Muscle layer of duodenum (tissue), 2 donors: ENCODE results near the gene RNF13.

Experiments
- H3K27ac ChIP-seq: one replicate; pipeline ENCODE4 v1.7.0; 2013; ENCODE audit warnings: mild to moderate bottlenecking, low read length
- H3K27me3 ChIP-seq: one replicate; pipeline ENCODE4 v1.7.0; 2013; ENCODE audit warnings: low read depth, mild to moderate bottlenecking, control low read depth, low read length
- H3K36me3 ChIP-seq, 2 donors: one replicate each; pipeline ENCODE4 v1.7.0; 2013; ENCODE audit warnings: low read length in 2 of 2, control low read depth in 1 of 2, mild to moderate bottlenecking in 1 of 2; ENCODE audit not compliant: insufficient read depth in 2 of 2, control insufficient read depth in 1 of 2
- H3K4me1 ChIP-seq, 2 donors: one replicate each; pipeline ENCODE4 v1.7.0; 2013; ENCODE audit warnings: low read length in 2 of 2, mild to moderate bottlenecking in 2 of 2, control low read depth in 1 of 2, moderate library complexity in 1 of 2; ENCODE audit not compliant: insufficient read depth in 2 of 2, control insufficient read depth in 1 of 2
- H3K4me3 ChIP-seq, 2 donors: one replicate each; pipeline ENCODE4 v1.7.0; 2013; ENCODE audit warnings: low read length in 2 of 2, low read depth in 1 of 2, mild to moderate bottlenecking in 1 of 2
- H3K9me3 ChIP-seq, 2 donors: one replicate each; pipeline ENCODE4 v1.7.0; 2013; ENCODE audit warnings: low read length in 2 of 2, control low read depth in 1 of 2, mild to moderate bottlenecking in 1 of 2; ENCODE audit not compliant: control insufficient read depth in 1 of 2
- donor health status: healthy.

The RNF13 gene

GRCh38 chr3:149806171-149806778 lies 6.7 kb upstream of the RNF13 start:
- Histone ChIP-seq H3K9me3 (no peaks in the 10 kb centered on the region), H3K27me3 (no peaks in the 10 kb centered on the region), H3K4me1 (no peaks in the 10 kb centered on the region), H3K27ac (no peak overlapping the region), H3K36me3 (no peaks in the 10 kb centered on the region), H3K4me3 (no peak overlapping the region)

DNA sequence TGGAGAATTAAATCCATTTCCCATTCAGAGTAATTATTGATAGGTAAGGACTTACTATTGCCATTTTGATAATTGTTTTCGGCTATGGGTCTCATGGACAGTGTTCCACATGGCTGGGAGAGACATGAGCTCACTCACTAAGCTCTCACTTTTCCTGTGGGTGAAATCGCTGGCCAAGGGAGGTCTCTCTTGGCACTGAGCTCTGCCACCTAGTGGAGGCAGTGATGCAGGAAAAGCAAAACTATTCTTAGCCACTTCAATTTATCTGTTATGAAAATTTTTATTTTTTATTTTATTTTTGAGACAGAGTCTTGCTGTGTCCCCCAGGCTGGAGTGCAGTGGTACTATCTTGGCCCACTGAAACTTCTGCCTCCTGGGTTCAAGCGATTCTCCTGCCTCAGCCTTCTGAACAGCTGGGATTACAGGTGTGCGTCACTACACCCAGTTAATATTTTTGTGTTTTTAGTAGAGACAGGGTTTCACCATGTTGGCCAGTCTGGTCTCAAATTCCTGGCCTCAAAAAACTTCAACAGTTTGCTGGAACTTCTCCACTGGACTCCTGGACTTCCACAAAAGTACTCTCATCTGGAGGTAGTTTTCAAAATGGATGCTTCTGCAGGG lies 4.7 kb upstream of the RNF13 start:
- Histone ChIP-seq H3K36me3 (peaks cover 0 to 5% of the 10 kb centered on the region in 2 donors), H3K27ac (no peak overlapping the region), H3K9me3 (no peaks in the 10 kb centered on the region), H3K4me1 (peaks cover 4 to 5% of the 10 kb centered on the region in 2 donors), H3K4me3 (no peak overlapping the region), H3K27me3 (no peaks in the 10 kb centered on the region)

GRCh38 chr3:149809699-149810098 lies 3.3 kb upstream of the RNF13 start:
- peaks cover 4 to 12% of the 10 kb centered on the region in 2 donors for H3K4me1 ChIP-seq
- no peak overlapping the region for H3K27ac ChIP-seq
- no peaks in the 10 kb centered on the region for H3K27me3 ChIP-seq
- H3K4me3 ChIP-seq: no peak overlapping the region
- H3K36me3 ChIP-seq: peaks cover 0 to 5% of the 10 kb centered on the region in 2 donors
- no peaks in the 10 kb centered on the region for H3K9me3 ChIP-seq

DNA sequence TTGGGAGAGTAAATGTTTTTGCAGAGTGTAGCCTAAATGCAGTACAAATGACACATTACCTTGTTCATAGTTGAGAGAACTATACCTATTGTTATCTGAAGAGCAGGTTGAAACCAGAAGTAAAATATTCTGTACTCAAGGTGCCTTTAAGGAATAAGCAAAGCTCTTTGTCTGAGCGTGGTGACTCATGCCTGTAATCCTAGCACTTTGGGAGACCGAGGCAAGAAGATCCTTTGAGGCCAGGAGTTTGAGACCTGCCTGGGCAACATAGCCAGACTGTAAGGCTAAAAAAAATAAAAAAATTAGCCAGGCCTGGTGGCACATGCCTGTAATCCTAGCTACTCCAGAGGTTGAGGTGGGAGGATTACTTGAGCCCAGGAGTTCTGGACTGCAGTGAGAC lies 2.2 kb upstream of the RNF13 start:
- Histone ChIP-seq H3K9me3 (no peaks in the 10 kb centered on the region), H3K36me3 (peaks cover 0 to 5% of the 10 kb centered on the region in 2 donors), H3K27me3 (no peaks in the 10 kb centered on the region), H3K4me3 (no peak overlapping the region), H3K4me1 (peaks cover 9 to 22% of the 10 kb centered on the region in 2 donors), H3K27ac (no peak overlapping the region)

DNA sequence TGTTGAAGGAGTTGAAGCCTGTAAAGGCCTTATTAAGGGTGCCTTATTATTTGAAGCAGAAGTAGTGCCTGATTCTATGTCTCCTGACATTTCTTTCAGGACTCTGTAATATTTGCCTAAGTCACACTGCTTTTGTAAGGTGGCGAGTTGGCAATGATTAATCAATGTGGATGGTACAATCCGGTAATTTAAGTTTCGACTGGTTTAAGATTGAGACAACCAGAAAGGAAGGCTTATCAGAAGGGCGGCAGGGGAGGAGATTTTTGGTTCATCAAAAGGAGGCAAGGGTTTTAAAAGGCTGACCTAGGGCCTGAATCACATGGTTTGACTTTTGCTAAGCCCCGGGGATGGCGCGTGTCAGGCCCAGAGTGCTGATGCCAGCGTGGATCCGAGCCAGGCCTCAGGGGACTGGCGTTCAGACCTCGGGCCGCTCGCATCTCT lies 830 bp upstream of the RNF13 start:
- Histone ChIP-seq H3K27ac (peak overlapping the region; percentile 97), H3K9me3 (no peaks in the 10 kb centered on the region), H3K27me3 (no peaks in the 10 kb centered on the region), H3K4me1 (peaks cover 9 to 29% of the 10 kb centered on the region in 2 donors), H3K4me3 (peak overlapping the region; percentile 94 to 95), H3K36me3 (peaks cover 0 to 5% of the 10 kb centered on the region in 2 donors)

- no peaks in the 10 kb centered on the region for H3K9me3 ChIP-seq
- H3K36me3 ChIP-seq: peaks cover 0 to 5% of the 10 kb centered on the region in 2 donors
- H3K4me1 ChIP-seq: peaks cover 9 to 32% of the 10 kb centered on the region in 2 donors
- peak overlapping the region; percentile 94 to 95 for H3K4me3 ChIP-seq
- H3K27ac ChIP-seq: peak overlapping the region; percentile 97
- H3K27me3 ChIP-seq: no peaks in the 10 kb centered on the region
Measured at GRCh38 chr3:149813367-149814281, 609 bp downstream of the RNF13 start.

DNA sequence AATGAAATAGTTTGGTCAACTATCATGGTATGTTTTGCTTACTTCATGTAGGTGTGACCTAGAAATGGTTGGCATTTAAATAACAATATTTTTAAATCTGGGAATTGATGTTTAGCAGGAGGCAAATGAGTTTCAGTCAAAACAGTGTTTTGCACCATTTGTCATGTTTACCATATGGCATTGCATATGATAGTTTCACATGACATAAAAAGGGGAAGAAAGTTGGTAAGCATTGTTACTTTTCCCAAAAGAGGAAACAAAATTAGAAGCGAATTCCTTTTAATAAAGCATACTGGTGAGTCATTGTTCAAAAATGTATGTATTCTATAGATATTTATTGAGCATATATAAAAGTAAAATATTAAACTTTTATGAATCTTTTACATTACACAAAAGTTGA lies 2.3 kb downstream of the RNF13 start:
- Histone ChIP-seq H3K27ac (peak overlapping the region; percentile 97), H3K4me1 (peaks cover 9 to 32% of the 10 kb centered on the region in 2 donors)

GRCh38 chr3:149815728-149816127 lies 2.7 kb downstream of the RNF13 start:
- Histone ChIP-seq H3K36me3 (peaks cover 0 to 5% of the 10 kb centered on the region in 2 donors), H3K4me1 (peaks cover 9 to 32% of the 10 kb centered on the region in 2 donors), H3K27me3 (no peaks in the 10 kb centered on the region), H3K27ac (peak overlapping the region; percentile 32), H3K4me3 (peak overlapping the region in 1 of 2 donors; percentile 1), H3K9me3 (no peaks in the 10 kb centered on the region)

More for the DNA sequence above, 2.3 kb downstream of the RNF13 start:
- Histone ChIP-seq H3K4me3 (peak overlapping the region in 1 of 2 donors; percentile 95), H3K9me3 (no peaks in the 10 kb centered on the region), H3K27me3 (no peaks in the 10 kb centered on the region), H3K36me3 (peaks cover 0 to 5% of the 10 kb centered on the region in 2 donors)

- Histone ChIP-seq H3K27me3 (no peaks in the 10 kb centered on the region), H3K36me3 (peaks cover 0 to 5% of the 10 kb centered on the region in 2 donors), H3K27ac (peak overlapping the region; percentile 50), H3K9me3 (no peaks in the 10 kb centered on the region), H3K4me1 (peaks cover 9 to 32% of the 10 kb centered on the region in 2 donors), H3K4me3 (no peak overlapping the region)
Measured at GRCh38 chr3:149816311-149816710, 3.3 kb downstream of the RNF13 start.

DNA sequence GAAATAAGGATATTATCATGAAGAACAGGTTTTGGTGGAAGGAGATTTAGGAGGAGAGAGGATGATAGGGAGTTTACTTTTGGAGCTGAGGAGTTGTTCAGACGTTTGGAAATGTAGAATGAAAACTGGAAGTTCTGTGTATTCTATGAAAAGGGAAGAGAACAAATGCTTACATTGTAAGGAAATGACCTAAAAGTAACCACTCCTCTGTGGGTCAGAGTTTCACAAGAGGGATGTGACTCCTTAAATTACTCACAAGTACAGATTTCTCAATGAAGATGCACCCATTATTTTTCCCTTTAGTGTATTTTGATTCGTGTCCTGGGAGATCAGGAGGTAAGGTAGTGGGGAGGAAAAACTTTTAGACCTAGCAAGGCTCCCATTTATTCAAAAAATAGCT lies 4.0 kb downstream of the RNF13 start:
- peaks cover 0 to 5% of the 10 kb centered on the region in 2 donors for H3K36me3 ChIP-seq
- no peak overlapping the region for H3K4me3 ChIP-seq
- H3K9me3 ChIP-seq: no peaks in the 10 kb centered on the region
- H3K27me3 ChIP-seq: no peaks in the 10 kb centered on the region
- peak overlapping the region; percentile 50 for H3K27ac ChIP-seq
- peaks cover 8 to 32% of the 10 kb centered on the region in 2 donors for H3K4me1 ChIP-seq

GRCh38 chr3:149819432-149819831 lies 6.4 kb downstream of the RNF13 start:
- H3K4me3 ChIP-seq: no peak overlapping the region
- H3K36me3 ChIP-seq: no peaks in the 10 kb centered on the region
- no peaks in the 10 kb centered on the region for H3K27me3 ChIP-seq
- peaks cover 5 to 25% of the 10 kb centered on the region in 2 donors for H3K4me1 ChIP-seq
- no peaks in the 10 kb centered on the region for H3K9me3 ChIP-seq
- H3K27ac ChIP-seq: no peak overlapping the region
